GM12892 (cell line): ENCODE results near the gene VWA3A.

ENCODE experiments used
- POLR2A ChIP-seq: IDR thresholded peaks from 2 replicates; pipeline ENCODE4 v1.6.1; 2011; ENCODE audit warnings: low read depth, low read length, control low read depth
- POLR2AphosphoS5 ChIP-seq: IDR thresholded peaks from 2 replicates; pipeline ENCODE4 v1.6.1; 2011; ENCODE audit warnings: low read depth, low read length, control low read depth

- no peak for TF ChIP-seq POLR2A
- no peak for TF ChIP-seq POLR2AphosphoS5
Observed at GRCh38 chr16:22054847-22055590, 37.3 kb upstream of the VWA3A start.
